Activated CD4-positive, alpha-beta T cell treated with anti-CD3 and anti-CD28 coated beads for 48 hours (primary cell): ENCODE data around the gene PTPRN2.

Experiments
- DNase-seq: peaks from one replicate; pipeline ENCODE4 v3.0.0-alpha.2; 2020

PTPRN2 gene

DNA sequence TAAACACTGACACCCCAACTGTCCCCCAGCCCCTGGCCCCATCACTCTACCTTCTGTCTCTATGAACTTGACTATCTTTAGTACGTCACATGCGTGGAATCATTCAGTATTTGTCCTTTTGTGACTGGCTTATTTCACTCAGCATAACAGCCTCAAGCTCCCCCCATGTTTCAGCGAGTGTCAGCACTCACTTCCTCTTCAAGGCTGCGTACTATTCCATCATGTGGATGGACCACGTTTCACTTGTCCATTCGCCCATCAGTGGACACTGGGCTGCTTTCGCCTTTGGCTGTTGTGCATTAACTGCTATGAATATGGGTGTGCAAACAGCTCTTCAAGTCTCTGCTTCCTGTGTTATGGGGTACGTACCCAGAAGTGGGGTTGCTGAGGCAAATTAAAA is 100.7 kb downstream of the PTPRN2 start:
- DNase-seq = no peak

DNA sequence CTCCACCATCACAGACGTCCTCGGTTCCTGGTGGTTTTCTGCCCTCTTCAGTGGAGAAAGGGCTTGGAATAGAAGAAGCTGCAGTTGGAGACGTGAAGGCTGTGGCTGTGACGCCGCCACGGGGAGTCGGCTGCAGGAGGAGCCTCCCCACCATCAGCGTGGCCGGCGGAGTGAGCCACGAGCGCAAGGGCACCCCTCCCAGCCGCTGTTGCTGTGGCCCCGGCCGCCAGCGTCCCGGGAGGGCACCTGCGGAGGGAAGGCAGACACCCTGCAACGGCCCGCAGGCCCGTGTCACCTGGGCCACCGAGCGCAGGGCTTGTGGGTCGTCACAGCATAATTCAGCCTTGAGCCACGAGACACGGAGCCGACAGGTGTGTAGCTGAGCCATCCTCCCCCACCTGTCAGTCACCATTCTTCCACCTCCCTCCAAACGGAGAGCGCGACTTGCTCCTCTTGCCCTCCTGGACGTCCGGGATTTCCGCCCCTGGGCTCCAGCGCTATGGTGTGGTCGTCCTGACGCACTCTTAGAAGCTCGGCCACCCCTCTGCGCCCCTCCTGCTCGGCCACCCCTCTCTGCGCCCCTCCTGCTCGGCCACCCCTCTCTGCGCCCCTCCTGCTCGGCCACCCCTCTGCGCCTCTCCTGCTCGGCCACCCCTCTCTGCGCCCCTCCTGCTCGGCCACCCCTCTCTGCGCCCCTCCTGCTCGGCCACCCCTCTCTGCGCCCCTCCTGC is 102.7 kb downstream of the PTPRN2 start:
- DNase-seq = no peak

DNA sequence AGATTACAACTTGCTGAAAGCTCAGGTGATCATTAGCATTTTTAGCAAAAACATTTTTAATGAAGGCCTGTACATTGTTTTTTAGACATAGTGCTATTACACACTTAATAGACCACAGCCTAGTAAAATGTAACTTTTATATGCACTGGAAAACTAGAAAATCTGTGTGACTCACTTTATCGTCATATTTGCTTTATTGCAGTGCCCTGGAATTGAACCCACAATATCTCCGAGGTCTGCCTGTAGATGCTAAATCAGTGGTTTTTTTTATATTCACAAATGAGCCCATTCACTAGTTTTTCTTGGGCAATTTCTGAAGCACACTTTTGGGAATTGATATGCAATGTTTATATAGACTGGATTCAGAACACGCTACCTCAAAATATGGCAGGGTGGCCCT is 105.1 kb downstream of the PTPRN2 start:
- DNase-seq = no peak

DNA sequence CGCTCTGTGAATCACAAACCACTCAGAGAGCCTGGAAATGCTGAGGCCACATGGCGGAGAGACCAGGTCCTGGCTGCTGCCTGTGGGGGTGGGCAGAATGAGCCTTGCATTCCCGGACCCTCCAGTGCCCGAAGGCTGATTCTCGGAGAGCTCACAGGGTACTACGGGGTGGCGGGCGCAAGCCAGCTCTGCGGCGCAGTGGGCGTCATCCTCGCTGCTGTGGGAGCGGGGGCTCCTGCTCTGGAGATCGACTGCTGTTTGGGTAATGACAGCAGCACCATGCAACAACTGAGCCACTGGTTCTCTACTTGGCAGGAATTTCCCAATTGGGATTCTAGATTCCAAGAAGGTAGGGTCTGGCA is 108.0 kb downstream of the PTPRN2 start:
- DNase-seq = no peak

DNA sequence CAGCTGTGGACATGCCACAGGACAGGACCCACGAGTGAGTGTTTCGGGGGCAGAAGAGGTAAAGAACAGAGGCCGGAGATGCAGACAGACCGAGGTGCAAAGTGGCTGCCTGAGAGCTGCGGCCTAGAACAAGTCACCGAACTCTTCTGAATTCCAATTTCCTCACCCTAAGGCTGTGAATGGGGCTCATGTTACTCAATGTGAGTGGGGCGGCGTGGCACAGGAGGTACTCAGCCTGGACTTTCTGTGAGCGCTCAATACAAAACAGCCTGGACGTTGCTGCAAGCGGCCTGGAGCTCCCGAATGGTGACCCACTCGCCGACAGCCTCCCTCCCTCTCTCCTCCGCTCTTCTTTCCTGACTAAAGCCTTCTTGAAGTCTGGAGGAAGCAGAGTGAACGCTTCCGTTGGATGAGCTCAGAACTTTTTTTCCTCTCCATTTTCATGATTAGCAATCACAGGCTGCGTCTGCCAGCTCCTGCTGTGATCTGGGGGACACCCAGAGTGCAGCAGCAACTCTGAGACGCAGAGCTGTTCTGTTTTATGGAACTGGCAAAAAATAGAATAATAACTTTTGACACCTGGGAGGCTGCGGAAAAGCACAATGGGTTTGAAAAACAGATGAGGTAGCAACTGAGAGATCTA is 108.5 kb downstream of the PTPRN2 start:
- no peak for DNase-seq

DNA sequence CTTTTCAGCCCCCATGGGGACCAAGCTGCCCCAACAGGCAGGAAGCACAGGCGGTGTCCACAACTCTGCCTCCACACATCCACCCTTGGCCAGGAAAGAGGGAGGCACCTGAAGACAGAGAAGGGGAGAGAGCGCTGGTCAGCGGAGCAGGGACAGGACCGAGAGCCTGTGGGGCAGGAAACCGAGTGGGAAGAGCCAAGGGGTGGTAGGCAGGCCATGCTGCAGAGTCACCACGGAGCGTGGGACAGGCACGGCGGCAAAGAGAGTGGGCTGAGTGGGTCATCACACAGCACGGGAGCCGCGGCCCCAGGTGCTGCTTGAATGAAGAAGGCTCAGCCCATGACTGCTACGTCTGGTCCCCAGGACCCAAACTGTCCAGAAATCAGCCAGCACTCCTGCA is 109.8 kb downstream of the PTPRN2 start:
- no peak for DNase-seq

DNA sequence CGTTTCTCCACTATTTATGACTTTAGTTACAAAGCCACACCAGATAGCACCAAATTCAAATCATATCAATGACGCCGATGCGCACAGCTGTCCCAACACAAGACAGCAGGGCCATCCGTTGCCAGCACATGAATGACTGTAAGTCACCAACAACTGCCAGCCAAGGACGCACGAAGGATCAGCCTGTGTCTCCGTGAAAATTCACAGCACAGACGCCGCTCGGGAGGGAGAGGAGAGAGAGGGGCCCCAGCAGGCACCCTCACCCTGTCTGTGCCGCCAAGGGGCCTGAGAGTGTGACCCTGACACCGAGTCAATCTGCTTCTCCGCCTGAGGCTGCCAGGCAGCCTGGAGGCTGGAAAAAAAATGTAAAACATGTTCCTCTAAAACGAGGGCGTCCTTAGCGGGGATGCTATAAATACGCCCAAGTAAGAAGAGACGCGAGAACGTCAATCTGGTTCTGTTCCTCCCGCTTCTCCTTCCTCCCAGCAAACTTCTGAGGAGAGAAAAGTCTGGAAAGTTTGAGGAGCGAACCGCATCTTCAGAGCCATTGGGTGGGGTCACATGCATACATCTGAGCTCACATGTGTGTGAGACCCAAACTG is 111.2 kb downstream of the PTPRN2 start:
- no peak for DNase-seq

DNA sequence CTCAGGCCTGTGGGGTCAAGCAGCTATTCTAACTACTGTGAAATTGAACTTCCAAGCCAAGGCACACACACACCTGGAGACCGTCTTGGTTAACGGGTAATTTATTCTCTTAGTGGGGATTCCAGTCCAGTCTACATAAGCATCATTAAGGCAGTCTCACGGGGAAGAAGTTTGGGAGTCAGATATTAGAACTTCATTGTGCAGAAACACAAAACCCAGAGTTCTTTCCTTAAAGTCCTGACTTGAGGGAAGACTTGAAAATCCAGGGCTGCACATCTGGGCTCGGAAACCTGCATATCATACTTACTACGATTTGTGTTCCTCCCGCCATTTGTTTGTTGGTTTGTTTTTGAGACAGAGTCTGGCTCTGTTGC is 112.0 kb downstream of the PTPRN2 start:
- DNase-seq = no peak

DNA sequence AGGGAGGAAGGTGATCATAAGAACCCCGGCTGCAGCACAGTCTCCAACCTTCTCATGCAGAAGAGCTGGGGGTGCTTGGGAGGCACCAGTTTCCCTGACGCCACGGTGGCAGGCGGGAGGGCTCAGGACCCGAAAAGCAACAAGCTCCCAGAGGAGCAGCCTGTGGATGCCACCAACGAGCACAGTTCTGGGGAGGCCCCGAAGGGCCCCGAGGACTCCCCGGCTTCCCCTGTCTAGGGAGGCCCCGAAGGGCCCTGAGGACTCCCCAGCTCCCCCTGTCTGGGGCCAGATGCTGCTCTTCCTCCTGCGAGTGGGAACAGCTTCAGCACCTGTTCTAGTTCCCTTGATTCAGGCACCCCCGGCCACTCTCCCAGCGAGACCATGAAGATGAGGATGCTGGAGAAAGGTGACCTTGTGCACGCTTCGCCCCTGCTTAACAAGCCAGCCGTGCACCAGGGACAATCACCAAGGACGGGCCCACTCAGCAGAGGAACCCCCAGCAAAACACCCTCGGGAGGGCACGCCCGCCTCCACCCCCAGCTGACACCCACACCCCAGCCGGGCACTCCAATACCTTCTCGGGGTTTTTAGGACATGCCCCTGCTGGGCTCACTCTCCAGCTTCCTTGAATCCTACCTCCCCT is 112.5 kb downstream of the PTPRN2 start:
- no peak for DNase-seq

DNA sequence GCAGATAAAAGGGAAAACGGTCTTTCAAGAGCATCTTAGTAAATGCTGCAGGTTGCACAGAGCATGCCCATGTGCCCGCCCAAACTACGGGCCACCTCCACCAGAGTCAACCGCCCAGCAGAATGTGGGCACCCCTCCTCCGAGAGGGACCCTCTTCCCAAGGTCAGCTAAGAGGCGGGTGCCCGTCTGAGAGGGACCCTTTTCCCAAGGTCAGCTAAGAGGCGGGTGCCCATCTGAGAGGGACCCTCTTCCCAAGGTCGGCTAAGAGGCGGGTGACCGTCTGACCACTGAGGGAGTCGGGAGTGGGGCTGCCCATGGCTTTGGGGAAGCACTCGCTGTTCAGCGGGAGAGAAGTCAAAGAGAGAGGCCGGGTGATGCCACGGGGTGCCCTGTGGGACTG is 113.1 kb downstream of the PTPRN2 start:
- DNase-seq = no peak

DNA sequence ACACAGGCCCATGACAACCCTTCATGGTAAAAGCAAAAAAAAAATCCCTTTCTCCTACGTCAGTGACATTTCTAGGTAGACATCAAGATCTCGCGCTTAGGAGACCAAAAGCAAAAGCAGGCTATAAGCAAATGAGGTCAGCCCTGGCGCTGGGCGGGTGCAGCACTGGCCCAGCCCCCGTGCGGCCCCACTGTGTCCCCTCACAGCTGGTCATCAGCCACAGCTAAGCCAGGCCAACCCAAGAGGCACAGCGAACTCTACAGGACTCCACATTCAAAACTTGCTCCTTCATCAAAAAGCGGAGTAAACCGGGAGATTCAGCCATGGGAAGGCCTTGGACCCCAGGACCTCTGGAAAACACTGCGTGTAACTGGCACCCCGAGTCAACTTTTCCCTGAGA is 113.7 kb downstream of the PTPRN2 start:
- no peak for DNase-seq

DNA sequence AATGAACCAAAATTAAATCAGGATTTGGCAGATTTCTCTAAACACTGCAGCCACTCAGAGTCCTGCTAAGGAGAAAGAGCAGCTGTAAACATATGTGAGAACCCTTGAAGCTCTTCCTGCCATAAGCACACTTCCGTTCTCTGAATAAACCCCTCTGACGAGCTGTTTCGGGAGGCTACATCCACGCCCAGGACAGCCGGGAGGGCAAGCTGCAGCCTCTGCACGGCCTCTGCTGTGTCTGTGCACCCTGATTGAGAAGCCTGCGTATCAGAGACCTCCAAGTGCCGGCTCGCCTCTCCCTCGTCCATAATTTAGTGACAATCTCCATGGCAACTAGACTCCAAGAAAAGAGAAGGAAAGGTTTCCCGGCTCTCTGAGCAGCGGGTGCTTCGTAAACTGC is 114.4 kb downstream of the PTPRN2 start:
- no peak for DNase-seq

DNA sequence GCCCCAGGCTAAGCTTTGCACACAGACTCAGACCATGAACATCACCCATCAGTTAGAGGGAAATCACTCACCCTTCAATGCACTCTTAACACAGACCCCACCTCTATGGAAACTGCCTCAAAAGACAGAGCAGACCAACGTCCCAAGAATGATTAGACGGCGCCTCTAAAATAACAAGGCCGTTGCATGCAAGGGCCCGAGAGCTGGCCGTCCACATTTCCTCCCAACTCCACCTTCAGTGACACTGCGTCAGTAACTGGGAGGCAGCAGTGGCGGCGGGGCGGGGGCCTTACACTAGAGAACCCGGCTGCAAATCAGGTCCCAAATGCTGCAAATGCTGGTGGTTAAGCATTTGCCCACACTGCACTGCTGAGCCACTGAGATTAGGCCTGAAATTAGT is 115.0 kb downstream of the PTPRN2 start:
- no peak for DNase-seq

DNA sequence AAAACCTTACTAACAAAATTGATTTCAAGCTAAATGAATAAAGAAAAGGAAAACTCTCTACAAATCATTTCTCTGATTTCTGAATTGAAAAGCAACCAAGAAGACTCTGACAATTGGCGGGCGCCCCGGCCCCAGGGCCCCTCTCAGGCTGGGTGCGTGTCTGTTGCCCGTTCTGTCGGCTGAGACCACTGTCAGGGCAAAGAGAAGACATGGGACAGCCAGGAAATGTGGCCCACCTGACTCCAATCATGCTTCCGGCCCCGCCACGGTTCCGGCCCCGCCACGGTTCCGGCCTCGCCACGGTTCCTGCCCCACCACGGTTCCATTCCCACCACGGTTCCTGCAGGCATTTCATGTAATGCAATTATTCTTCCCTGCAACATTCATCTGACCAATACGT is 115.9 kb downstream of the PTPRN2 start:
- DNase-seq = no peak

DNA sequence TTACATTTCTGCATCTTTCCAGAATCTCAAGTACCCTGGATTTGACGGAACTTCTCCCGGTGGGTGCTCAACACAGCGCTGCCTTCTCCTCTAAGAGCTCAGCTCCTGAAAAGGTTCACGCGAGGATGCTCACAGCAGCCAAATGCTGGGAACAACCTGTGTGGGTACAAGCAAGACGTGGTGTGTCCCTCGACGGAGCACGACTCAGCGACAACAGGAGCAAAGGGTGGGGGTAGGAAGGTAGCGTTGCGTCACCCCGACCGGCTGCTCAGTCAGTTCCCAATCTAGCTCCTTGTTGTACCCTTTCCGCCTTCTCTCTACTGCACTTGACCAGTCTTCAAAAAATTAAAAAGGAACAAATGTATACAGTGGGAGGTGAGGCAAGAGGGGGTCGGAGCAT is 117.3 kb downstream of the PTPRN2 start:
- DNase-seq = no peak

DNA sequence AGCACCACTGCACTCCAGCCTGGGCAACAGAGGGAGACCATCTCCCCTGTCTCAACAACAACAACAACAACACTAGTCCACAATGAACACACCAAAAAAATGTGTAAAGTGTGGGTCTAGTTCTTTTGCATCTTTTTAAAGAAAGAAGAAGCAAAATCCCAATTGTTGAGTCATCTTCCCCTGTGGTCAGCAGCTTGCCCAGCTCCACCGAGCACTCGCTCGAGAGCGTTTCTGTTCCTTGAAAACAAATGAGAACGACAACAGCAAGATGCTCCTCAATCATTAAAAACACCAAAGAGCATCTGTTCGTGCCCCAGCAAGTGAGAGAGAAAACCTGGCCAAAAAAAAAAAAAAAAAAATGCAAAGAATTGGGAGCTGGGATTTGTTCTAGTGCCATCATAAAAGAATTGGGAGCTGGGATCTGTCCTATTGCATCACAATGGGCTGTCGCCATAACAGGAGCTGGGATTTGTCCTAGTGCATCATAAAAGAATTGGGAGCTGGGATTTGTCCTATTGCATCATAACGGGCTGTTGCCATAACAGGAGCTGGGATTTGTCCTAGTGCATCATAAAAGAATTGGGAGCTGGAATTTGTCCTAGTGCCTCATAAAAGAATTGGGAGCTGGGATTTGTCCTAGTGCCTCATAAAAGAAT is 118.1 kb downstream of the PTPRN2 start:
- no peak for DNase-seq

DNA sequence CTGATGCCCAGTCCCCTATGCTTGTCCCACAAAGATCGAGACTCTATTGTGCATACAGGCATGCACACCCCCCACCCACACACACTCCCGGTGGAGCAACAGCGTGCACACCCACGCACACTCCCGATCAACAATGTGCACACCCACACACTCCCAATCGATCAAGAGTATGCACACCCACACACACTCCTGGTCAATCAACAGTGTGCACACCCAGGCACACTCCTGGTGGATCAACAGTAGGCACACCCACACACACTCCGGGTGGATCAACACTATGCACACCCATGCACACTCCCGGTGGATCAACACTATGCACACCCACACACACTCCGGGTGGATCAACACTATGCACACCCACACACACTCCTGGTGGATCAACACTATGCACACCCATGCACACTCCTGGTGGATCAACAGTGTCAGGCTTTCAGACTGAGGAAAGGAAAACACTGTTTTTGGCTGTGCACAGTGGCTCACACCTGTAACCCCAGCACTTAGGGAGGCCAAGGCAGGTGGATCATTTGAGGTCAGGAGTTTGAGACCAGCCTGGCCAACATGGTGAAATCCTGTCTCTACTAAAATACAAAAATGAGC is 118.8 kb downstream of the PTPRN2 start:
- no peak for DNase-seq

DNA sequence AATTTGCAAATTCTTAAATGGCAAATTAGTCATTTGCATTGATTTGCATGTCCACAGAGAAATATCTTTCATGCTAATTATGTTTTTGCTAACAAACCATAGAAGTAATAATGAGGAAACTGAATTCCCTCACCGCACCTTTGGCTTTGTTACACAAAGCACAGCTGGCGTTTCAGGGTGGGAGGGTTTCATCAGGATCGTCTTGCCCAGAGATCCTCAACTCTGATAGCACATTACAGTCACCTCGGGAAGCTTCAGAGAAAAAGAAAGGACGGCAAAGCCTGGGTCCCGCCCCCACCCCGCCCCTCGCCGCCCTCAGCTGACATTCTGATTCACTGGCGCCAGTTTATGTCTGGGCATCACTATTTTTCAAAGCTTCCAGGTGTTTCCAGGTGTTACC is 119.4 kb downstream of the PTPRN2 start:
- no peak for DNase-seq

DNA sequence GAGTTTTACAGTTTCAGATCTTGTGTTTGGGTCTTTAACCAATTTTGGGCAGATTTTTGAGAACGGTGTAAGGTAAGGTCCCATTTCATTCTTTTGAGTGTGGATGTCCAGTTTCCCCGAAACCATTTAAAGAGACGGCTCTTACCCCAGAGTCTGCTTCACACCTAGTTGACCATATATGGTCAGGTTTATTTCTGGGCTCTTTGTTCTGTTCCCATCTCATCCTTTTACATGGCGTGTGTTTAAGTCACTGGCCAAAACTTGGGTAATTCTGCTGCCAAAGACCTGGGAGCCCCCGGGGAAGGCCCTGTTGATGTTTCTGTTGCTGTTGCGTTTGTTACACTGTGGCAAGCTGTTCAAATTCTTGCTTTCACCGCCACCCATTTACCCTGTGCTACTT is 120.1 kb downstream of the PTPRN2 start:
- DNase-seq = no peak

DNA sequence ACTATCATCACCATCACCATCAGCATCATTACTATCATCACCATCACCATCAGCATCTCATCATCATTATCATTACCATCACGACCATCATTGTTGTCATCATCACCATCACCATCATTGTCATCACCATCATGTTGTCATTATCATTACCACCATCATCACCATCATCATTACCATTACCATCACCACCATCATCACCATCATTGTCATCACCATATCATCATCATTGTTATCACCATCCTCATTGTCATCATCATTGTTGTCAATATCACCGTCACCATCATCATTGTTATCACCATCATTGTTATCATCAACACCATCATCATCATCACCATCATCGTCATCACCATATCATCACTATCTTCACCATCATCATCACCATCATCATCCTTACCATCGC is 124.3 kb downstream of the PTPRN2 start:
- no peak for DNase-seq

DNA sequence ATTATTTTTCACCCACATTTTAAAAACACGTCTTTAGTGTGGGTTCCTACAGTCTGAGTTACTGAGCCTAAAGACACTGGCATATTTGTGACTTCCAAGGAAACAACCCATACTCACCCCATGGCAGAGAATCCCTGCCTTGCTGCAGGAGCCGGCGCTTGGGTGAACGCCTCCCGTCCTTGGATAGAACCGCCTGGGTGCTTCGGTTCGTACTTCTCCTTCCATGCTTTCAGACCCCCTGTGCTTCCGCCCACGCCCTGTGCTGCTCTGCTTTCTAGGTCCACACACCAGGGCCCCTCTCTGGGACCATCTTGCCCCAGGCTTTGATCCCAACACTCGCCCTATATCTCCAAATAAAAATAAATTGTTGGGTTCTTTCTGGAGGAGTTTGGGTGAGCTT is 125.8 kb downstream of the PTPRN2 start:
- no peak for DNase-seq

DNA sequence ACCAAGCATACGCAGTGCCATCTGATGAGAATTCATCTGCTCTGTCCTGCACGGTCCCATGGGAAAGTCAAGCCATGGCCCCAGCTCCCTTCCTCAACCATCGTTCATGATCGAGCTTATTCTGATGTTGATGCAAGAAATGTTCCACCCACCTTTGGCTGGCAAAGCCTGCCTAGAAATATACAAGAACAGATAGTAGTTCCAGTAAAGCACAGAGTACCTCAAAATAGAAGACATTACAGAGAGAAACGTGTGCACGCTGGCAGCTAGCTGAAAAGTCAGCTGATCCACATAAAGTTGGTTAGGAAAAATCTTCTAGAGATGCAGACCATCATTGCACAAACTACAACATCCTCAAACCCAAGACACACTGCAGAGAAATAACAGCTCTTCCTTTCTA is 127.0 kb downstream of the PTPRN2 start:
- no peak for DNase-seq

DNA sequence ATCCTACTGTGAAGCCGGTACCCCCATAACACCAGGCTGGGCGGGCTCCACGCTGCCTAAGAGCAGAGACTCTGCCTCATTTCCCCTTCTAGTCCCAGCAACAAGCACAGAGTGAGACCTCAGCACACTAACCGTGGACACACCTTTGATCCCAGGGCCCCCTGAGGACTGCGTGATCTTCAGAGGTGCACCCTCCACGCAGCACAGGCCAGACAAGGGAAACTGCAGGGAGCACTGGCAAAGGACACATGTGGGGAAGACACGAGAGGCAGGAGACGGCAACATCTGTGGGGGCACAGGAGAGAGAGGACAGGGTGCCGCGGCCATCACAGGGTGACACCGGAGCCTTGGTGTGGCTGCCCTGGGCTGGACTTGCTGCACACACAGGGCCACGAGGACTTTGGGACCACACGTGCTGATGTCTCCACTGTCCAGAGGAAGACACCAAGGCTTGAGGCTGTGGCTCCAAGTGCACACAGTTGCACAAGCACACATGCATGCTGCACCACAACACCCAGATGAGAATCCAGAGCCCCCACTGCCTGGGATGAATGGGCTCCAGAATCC is 128.8 kb downstream of the PTPRN2 start:
- no peak for DNase-seq
